Gastrocnemius medialis (tissue), 4 donors: Measurements from ENCODE around the gene GALNT14.

Experiments used
- POLR2A ChIP-seq, 2 donors: fragments of 450-650 bp; IDR thresholded peaks; one replicate each; pipeline ENCODE4 v1.6.1; 2017; ENCODE audit warnings: antibody characterized with exemption in 2 of 2, mild to moderate bottlenecking in 2 of 2, moderate library complexity in 2 of 2
- TF ChIP-seq, protein P1 (sequence below), 5 experiments: fragments of 450-650 bp in 3 of 5; fragments of 200-600 bp in 2 of 5; sonication (generic) in 2 of 5; IDR thresholded peaks in 4 of 5; conservative IDR thresholded peaks in 1 of 5; 1 replicate in 4 of 5; 2 replicates in 1 of 5; pipeline ENCODE4 v1.5.1; 2016 to 2019; ENCODE audit warnings: antibody characterized with exemption in 5 of 5, mild to moderate bottlenecking in 3 of 5, moderate library complexity in 3 of 5

DNA sequence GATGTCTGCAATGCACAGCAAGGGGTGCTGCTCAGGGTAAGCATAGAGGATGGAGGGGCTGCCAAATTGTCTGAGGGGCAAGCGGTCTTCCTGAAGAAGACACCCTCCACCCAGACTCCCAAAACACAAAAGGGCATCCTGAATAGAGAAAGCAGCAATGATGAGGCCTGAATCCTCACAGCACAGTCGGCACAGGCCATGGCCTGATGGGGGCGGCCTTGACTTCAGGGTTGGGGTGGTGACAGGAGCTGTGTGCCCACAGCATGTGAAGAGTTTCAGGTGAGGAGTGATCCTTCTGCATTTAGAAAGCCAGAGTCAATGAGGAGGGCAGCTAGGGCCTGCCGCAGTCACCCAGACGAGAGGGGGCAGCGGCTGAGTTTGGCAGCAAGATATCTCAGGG is 159.4 kb downstream of the GALNT14 start:
- TF ChIP-seq, protein P1, sequence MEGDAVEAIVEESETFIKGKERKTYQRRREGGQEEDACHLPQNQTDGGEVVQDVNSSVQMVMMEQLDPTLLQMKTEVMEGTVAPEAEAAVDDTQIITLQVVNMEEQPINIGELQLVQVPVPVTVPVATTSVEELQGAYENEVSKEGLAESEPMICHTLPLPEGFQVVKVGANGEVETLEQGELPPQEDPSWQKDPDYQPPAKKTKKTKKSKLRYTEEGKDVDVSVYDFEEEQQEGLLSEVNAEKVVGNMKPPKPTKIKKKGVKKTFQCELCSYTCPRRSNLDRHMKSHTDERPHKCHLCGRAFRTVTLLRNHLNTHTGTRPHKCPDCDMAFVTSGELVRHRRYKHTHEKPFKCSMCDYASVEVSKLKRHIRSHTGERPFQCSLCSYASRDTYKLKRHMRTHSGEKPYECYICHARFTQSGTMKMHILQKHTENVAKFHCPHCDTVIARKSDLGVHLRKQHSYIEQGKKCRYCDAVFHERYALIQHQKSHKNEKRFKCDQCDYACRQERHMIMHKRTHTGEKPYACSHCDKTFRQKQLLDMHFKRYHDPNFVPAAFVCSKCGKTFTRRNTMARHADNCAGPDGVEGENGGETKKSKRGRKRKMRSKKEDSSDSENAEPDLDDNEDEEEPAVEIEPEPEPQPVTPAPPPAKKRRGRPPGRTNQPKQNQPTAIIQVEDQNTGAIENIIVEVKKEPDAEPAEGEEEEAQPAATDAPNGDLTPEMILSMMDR (IDR thresholded peaks at IDR 0.05 in 4 of 5, conservative IDR thresholded peaks at IDR 0.05 in 1 of 5): no peak
- no peak for TF ChIP-seq POLR2A (IDR thresholded peaks at IDR 0.05)
